K562 (cell line): ENCODE data around the gene NABP2. TPM values are rescaled to one million over a fixed set of nuclear protein-coding genes. Genes with fewer than 3 reads are reported as not detected.
A peak's percentile ranks its signal among the peaks of the same experiment; 100 is the strongest.

ENCODE experiments used
- BRD9 ChIP-seq: fragments of 450-650 bp; IDR thresholded peaks from 2 replicates; pipeline ENCODE4 v1.6.1; 2018; ENCODE audit warnings: low read depth; ENCODE audit not compliant: partially characterized antibody
- CBFB ChIP-seq: sonication (generic); formaldehyde crosslinking; IDR thresholded peaks from 2 replicates; pipeline ENCODE4 v1.4.0; 2020; ENCODE audit warnings: mild to moderate bottlenecking, missing genetic modification reagents
- CREM ChIP-seq: IDR thresholded peaks from 2 replicates; pipeline ENCODE4 v1.6.1; 2014; ENCODE audit warnings: antibody characterized with exemption, low read depth
- GTF2A2 ChIP-seq: IDR thresholded peaks from 2 replicates; pipeline ENCODE4 v1.6.1; 2016; ENCODE audit warnings: mild to moderate bottlenecking, missing genetic modification characterization, missing compliant biosample characterization
- GTF2F1 ChIP-seq: IDR thresholded peaks from 2 replicates; pipeline ENCODE4 v1.6.1; 2011; ENCODE audit warnings: low read depth, low read length, improper control_type of control experiment
- KAT7 ChIP-seq: sonication (generic); formaldehyde crosslinking; IDR thresholded peaks from 2 replicates; pipeline ENCODE4 v1.8.0; 2022; ENCODE audit warnings: missing genetic modification reagents, mild to moderate bottlenecking, borderline replicate concordance
- LARP7 ChIP-seq: fragments of 450-650 bp; IDR thresholded peaks from 2 replicates; pipeline ENCODE4 v1.6.1; 2016
- MECOM ChIP-seq: fragments of 250-450 bp; sonication (Bioruptor Pico); IDR thresholded peaks from 2 replicates; pipeline ENCODE4 v1.8.0; 2022; ENCODE audit warnings: inconsistent platforms
- MTA3 ChIP-seq: fragments of 450-650 bp; formaldehyde crosslinking; IDR thresholded peaks from 2 replicates; pipeline ENCODE4 v1.6.1; 2017; ENCODE audit warnings: mild to moderate bottlenecking, borderline replicate concordance
- MTF1 ChIP-seq: fragments of 250-450 bp; sonication (Bioruptor Pico); IDR thresholded peaks from 2 replicates; pipeline ENCODE4 v1.9.0; 2021; ENCODE audit warnings: moderate library complexity, mild to moderate bottlenecking, inconsistent platforms, borderline replicate concordance
- NCOA6 ChIP-seq: fragments of 450-650 bp; IDR thresholded peaks from 2 replicates; pipeline ENCODE4 v1.6.1; 2017; ENCODE audit warnings: mild to moderate bottlenecking
- SNIP1 ChIP-seq: fragments of 450-650 bp; IDR thresholded peaks from 2 replicates; pipeline ENCODE4 v1.7.1; 2017; ENCODE audit warnings: low read depth, mild to moderate bottlenecking
- SUPT5H ChIP-seq: fragments of 450-650 bp; IDR thresholded peaks from 2 replicates; pipeline ENCODE4 v1.6.1; 2016
- ZBTB1 ChIP-seq: sonication (generic); formaldehyde crosslinking; IDR thresholded peaks from 2 replicates; pipeline ENCODE4 v1.8.1; 2023; ENCODE audit warnings: missing genetic modification reagents, low read depth, mild to moderate bottlenecking, borderline replicate concordance
- ZBTB11 ChIP-seq, 3 experiments: fragments of 200-800 bp in 1 of 3; fragments of 250-450 bp in 1 of 3; fragments of 450-650 bp in 1 of 3; sonication (Bioruptor Pico) in 1 of 3; sonication (Bioruptor generic) in 1 of 3; formaldehyde crosslinking in 1 of 3; IDR thresholded peaks; 2 replicates each; pipeline versions ENCODE4 v1.6.1 to v1.8.0; 2016 to 2022; ENCODE audit warnings: mild to moderate bottlenecking in 2 of 3, missing genetic modification characterization in 2 of 3, missing compliant biosample characterization in 1 of 3, moderate library complexity in 1 of 3
- ZNF311 ChIP-seq: fragments of 250-450 bp; sonication (Bioruptor Pico); IDR thresholded peaks from 2 replicates; pipeline ENCODE4 v1.4.0; 2020; ENCODE audit warnings: mild to moderate bottlenecking, moderate library complexity
- ZNF436 ChIP-seq: fragments of 250-450, 450-650 bp; sonication (Bioruptor Pico); formaldehyde crosslinking; IDR thresholded peaks from 2 replicates; pipeline ENCODE4 v1.7.0; 2020; ENCODE audit warnings: mild to moderate bottlenecking
- polyA plus RNA-seq, 8 experiments: library from polyadenylated mRNA; depleted of rRNA in 4 of 8; stranded (reverse) in 5 of 8; unstranded in 3 of 8; fragments of >200 nt; fragmentation: Nextera tagmentation in 2 of 8; fragmentation: Illumina TruSeq in 1 of 8; extraction: Ambion mirVana in 2 of 8; extraction: Trizol in 1 of 8; gene quantifications; 2 replicates each; pipeline versions ENCODE4 v1.2.1 to v1.2.3, GENCODE V29; 2011 to 2014; ENCODE audit warnings: inconsistent platforms in 1 of 8, missing spikeins in 1 of 8
- total RNA-seq, 7 experiments: library from RNA; depleted of rRNA in 6 of 7; stranded (reverse); fragments of >200 nt in 6 of 7; fragmentation: Illumina TruSeq in 2 of 7; extraction: Trizol in 2 of 7; gene quantifications; 2 replicates each; pipeline versions ENCODE4 v1.2.1 to v1.2.3, GENCODE V29; 2011 to 2021; ENCODE audit warnings: low replicate concordance in 1 of 7
- TF ChIP-seq, protein P1 (sequence below): fragments of 200-800 bp; sonication (Bioruptor generic); IDR thresholded peaks from 2 replicates; pipeline ENCODE4 v1.6.1; 2016; ENCODE audit warnings: missing genetic modification characterization, missing compliant biosample characterization

The NABP2 gene
- total and polyA plus RNA-seq, 9 of the 15 experiments (the other 6 are each of a cell fraction or from before 2014, with no cell fraction given), result 11.3 to 60.6 (median 43.5) TPM

GRCh38 chr12:56189918-56190694, 34.0 kb upstream of the NABP2 start (continued):
- no peak for TF ChIP-seq SNIP1
- TF ChIP-seq MTA3, result peak; percentile 24; the same call in 1 of the 2 replicates
- TF ChIP-seq BRD9, result peak; percentile 68
- TF ChIP-seq GTF2F1, result 0 out of 2 replicates have a peak, but pooled peaks have one; percentile 61
- no peak for TF ChIP-seq MECOM
- no peak for TF ChIP-seq ZNF436 (CRISPR knock-in tag)
- TF ChIP-seq ZBTB11 (CRISPR knock-in tag; IDR thresholded peaks at IDR 0.05), result peak in 2 of 3 experiments; percentile 20 to 89; a peak in 2 of 6 replicates
- peak; percentile 95; the same call in 1 of the 2 replicates for TF ChIP-seq KAT7 (CRISPR knock-in tag)
- TF ChIP-seq CBFB, result no peak
- TF ChIP-seq MTF1 (CRISPR knock-in tag), result no peak
- 0 out of 2 replicates have a peak, but pooled peaks have one; percentile 64 for TF ChIP-seq SUPT5H
- TF ChIP-seq, protein P1, sequence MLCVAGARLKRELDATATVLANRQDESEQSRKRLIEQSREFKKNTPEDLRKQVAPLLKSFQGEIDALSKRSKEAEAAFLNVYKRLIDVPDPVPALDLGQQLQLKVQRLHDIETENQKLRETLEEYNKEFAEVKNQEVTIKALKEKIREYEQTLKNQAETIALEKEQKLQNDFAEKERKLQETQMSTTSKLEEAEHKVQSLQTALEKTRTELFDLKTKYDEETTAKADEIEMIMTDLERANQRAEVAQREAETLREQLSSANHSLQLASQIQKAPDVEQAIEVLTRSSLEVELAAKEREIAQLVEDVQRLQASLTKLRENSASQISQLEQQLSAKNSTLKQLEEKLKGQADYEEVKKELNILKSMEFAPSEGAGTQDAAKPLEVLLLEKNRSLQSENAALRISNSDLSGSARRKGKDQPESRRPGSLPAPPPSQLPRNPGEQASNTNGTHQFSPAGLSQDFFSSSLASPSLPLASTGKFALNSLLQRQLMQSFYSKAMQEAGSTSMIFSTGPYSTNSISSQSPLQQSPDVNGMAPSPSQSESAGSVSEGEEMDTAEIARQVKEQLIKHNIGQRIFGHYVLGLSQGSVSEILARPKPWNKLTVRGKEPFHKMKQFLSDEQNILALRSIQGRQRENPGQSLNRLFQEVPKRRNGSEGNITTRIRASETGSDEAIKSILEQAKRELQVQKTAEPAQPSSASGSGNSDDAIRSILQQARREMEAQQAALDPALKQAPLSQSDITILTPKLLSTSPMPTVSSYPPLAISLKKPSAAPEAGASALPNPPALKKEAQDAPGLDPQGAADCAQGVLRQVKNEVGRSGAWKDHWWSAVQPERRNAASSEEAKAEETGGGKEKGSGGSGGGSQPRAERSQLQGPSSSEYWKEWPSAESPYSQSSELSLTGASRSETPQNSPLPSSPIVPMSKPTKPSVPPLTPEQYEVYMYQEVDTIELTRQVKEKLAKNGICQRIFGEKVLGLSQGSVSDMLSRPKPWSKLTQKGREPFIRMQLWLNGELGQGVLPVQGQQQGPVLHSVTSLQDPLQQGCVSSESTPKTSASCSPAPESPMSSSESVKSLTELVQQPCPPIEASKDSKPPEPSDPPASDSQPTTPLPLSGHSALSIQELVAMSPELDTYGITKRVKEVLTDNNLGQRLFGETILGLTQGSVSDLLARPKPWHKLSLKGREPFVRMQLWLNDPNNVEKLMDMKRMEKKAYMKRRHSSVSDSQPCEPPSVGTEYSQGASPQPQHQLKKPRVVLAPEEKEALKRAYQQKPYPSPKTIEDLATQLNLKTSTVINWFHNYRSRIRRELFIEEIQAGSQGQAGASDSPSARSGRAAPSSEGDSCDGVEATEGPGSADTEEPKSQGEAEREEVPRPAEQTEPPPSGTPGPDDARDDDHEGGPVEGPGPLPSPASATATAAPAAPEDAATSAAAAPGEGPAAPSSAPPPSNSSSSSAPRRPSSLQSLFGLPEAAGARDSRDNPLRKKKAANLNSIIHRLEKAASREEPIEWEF (CRISPR knock-in tag), result no peak
- TF ChIP-seq ZBTB1, result peak; percentile 51; the same call in 1 of the 2 replicates
- no peak for TF ChIP-seq NCOA6
- TF ChIP-seq GTF2A2 (tag), result no peak
- no peak for TF ChIP-seq ZNF311
- peak; percentile 73 for TF ChIP-seq CREM
- TF ChIP-seq LARP7, result no peak
